Thyroid gland (tissue), 4 donors: ENCODE results near the gene TADA3. TPM values are rescaled to one million over a fixed set of nuclear protein-coding genes. Genes with fewer than 3 reads are reported as not detected.

Source experiments
- DNase-seq, 2 donors: peaks; one replicate each; pipeline ENCODE4 v3.0.0-alpha.2; 2019
- H3K27ac ChIP-seq, 3 donors: fragments of 200-600 bp; sonication (generic); 1 replicate in 2 of 3; 2 replicates in 1 of 3; pipeline ENCODE4 v1.5.1; 2016 to 2019; ENCODE audit warnings: mild to moderate bottlenecking in 1 of 3, moderate library complexity in 1 of 3
- H3K27me3 ChIP-seq: fragments of 200-600 bp; sonication (generic); one replicate; pipeline ENCODE4 v1.5.1; 2019
- H3K36me3 ChIP-seq, 2 donors: fragments of 200-600 bp; sonication (generic); one replicate each; pipeline ENCODE4 v1.5.1; 2016 to 2019
- H3K4me1 ChIP-seq, 2 donors: fragments of 200-600 bp; sonication (generic); one replicate each; pipeline ENCODE4 v1.5.1; 2017 to 2019
- H3K4me3 ChIP-seq, 3 donors: fragments of 200-600 bp; sonication (generic); replicated peaks in 1 of 3; 1 replicate in 2 of 3; 2 replicates in 1 of 3; pipeline ENCODE4 v1.5.1; 2016; ENCODE audit warnings: mild to moderate bottlenecking in 1 of 3
- H3K9me3 ChIP-seq: fragments of 200-600 bp; sonication (generic); one replicate; pipeline ENCODE4 v1.5.1; 2017
- POLR2A ChIP-seq, 2 donors: fragments of 450-650 bp; IDR thresholded peaks; one replicate each; pipeline ENCODE4 v1.6.1; 2017; ENCODE audit warnings: antibody characterized with exemption in 2 of 2, mild to moderate bottlenecking in 2 of 2, moderate library complexity in 1 of 2
- WGBS, 2 donors: methylation state at CpG; one replicate each; pipeline ENCODE4 v1.1.5; 2017; 5-methylcytosine and 5-hydroxymethylcytosine counted together
- intact Hi-C: fragments of 100-400 bp; cut with DNase I; formaldehyde crosslinking; loops from one replicate; pipeline ENCODE4 v1.15.1; 2023
- total RNA-seq, 4 donors: library from RNA; depleted of rRNA; stranded (reverse); fragments of >200 nt; gene quantifications; one replicate each; pipeline ENCODE4 v1.2.3, GENCODE V29; 2016
- TF ChIP-seq, protein P1 (sequence below), 6 experiments: fragments of 200-600 bp in 3 of 6; fragments of 450-650 bp in 3 of 6; sonication (generic) in 3 of 6; IDR thresholded peaks; one replicate each; pipeline ENCODE4 v1.5.1; 2016 to 2019; ENCODE audit warnings: antibody characterized with exemption in 6 of 6, mild to moderate bottlenecking in 2 of 6, inconsistent platforms in 1 of 6, moderate library complexity in 1 of 6

The TADA3 gene
- total RNA-seq, 4 donors from 2014 or later = 64.2 to 93.3 (median 83.3) TPM

DNA sequence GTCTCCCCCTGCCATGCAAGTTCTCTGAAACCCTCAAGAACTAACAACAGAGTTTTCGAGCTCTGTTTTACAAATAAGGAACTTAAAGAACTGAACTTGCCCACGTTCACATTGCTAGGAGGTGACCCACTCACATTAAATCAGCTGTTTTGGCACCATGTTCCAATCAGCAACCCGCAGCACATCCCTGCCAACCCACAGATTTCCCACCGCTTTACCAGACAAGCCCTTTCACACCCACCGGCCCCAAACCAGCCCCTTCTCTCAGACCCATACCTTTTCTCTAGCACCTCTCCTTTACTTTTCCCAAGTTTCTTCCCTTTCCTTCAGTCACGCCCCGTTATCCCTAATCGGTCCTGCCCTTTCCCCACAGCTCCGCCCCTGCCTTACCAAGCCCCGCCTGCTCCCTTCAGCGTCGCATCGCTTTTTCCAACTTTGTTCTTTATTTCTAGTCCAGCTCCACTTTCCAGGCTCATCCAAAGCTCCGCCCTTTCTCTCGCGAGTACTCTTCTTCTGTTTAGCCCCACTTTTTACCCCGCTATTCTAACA, 61.5 kb downstream of the TADA3 start:
- no peak for DNase-seq
- Histone ChIP-seq H3K4me1 (peaks cover 19 to 20% of the 10 kb centered on the region in 2 donors), H3K27me3 (no peaks in the 10 kb centered on the region), H3K27ac (peak overlapping the region; percentile 72 to 100 (median 92)), H3K36me3 (peaks cover 8 to 11% of the 10 kb centered on the region in 2 donors), H3K4me3 (peak overlapping the region in 1 of 3 donors; percentile 99), H3K9me3 (no peaks in the 10 kb centered on the region)
- TF ChIP-seq, protein P1, sequence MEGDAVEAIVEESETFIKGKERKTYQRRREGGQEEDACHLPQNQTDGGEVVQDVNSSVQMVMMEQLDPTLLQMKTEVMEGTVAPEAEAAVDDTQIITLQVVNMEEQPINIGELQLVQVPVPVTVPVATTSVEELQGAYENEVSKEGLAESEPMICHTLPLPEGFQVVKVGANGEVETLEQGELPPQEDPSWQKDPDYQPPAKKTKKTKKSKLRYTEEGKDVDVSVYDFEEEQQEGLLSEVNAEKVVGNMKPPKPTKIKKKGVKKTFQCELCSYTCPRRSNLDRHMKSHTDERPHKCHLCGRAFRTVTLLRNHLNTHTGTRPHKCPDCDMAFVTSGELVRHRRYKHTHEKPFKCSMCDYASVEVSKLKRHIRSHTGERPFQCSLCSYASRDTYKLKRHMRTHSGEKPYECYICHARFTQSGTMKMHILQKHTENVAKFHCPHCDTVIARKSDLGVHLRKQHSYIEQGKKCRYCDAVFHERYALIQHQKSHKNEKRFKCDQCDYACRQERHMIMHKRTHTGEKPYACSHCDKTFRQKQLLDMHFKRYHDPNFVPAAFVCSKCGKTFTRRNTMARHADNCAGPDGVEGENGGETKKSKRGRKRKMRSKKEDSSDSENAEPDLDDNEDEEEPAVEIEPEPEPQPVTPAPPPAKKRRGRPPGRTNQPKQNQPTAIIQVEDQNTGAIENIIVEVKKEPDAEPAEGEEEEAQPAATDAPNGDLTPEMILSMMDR (IDR thresholded peaks at IDR 0.05) = peak in 1 of 6 experiments; percentile 4
- TF ChIP-seq POLR2A (IDR thresholded peaks at IDR 0.05) = no peak
- intact Hi-C loops = loop anchor here (10.0 kb wide), 1 partner anchor 226 kb away; no protein-coding TSS in a partner anchor
- WGBS, 2 donors = 1 to 2% methylated on average over 16 of the region's 17 CpGs

Other genes starting within 250 kb of the TADA3 start
- gene LHFPL4, start 238.7 kb downstream of the TADA3 start, total RNA-seq = under 1 TPM in 2 of 4 donors, not detected in 2; 0.11 to 0.13 TPM
- 10 to 100 TPM; 30.0 to 35.5 (median 33.5) TPM for gene MTMR14, start 143.0 kb downstream of the TADA3 start, total RNA-seq
- gene CPNE9, start 88.6 kb downstream of the TADA3 start, total RNA-seq = not detected
- gene BRPF1, start 60.7 kb downstream of the TADA3 start, total RNA-seq = 10 to 100 TPM; 19.4 to 36.6 (median 20.3) TPM
- gene OGG1, start 42.5 kb downstream of the TADA3 start, total RNA-seq = 10 to 100 TPM; 23.7 to 46.6 (median 30.3) TPM
- gene CAMK1, start 22.5 kb downstream of the TADA3 start, total RNA-seq = 10 to 100 TPM; 32.1 to 44.8 (median 35.9) TPM
- 100 to 1,000 TPM; 155 to 232 (median 187) TPM for gene ARPC4, start 609 bp upstream of the TADA3 start, total RNA-seq
- gene TTLL3, start 17.8 kb upstream of the TADA3 start, total RNA-seq = 10 to 100 TPM; 39.0 to 64.6 (median 56.9) TPM
- gene RPUSD3, start 51.5 kb upstream of the TADA3 start, total RNA-seq = 10 to 100 TPM; 36.2 to 49.7 (median 37.5) TPM
- 1 to 10 TPM; 2.2 to 9.4 (median 3.0) TPM for gene CIDEC, start 87.8 kb upstream of the TADA3 start, total RNA-seq
- 10 to 100 TPM; 18.9 to 37.5 (median 32.7) TPM for gene JAGN1, start 98.1 kb upstream of the TADA3 start, total RNA-seq
- 1 to 10 TPM; 3.7 to 8.1 (median 6.7) TPM for gene IL17RE, start 110.4 kb upstream of the TADA3 start, total RNA-seq
- 10 to 100 TPM; 64.2 to 70.2 (median 68.0) TPM for gene IL17RC, start 124.6 kb upstream of the TADA3 start, total RNA-seq
- 100 to 1,000 TPM in 2 of 4 donors, 10 to 100 TPM in 2; 57.3 to 192 (median 96.7) TPM for gene CRELD1, start 141.4 kb upstream of the TADA3 start, total RNA-seq
- 1 to 10 TPM; 2.8 to 8.5 (median 6.6) TPM for gene PRRT3, start 159.9 kb upstream of the TADA3 start, total RNA-seq
- 100 to 1,000 TPM in 2 of 4 donors, 10 to 100 TPM in 2; 53.1 to 160 (median 117) TPM for gene EMC3, start 194.4 kb upstream of the TADA3 start, total RNA-seq
- 1 to 10 TPM; 2.0 to 7.9 (median 4.4) TPM for gene FANCD2, start 234.0 kb upstream of the TADA3 start, total RNA-seq